ENCODE data around the gene METTL16. TPM values are rescaled to one million over a fixed set of nuclear protein-coding genes. Genes with fewer than 3 reads are reported as not detected.

The METTL16 gene
- total RNA-seq, 6 experiments from 2014 or later = 21.7 to 25.7 (median 24.1) TPM

DNA sequence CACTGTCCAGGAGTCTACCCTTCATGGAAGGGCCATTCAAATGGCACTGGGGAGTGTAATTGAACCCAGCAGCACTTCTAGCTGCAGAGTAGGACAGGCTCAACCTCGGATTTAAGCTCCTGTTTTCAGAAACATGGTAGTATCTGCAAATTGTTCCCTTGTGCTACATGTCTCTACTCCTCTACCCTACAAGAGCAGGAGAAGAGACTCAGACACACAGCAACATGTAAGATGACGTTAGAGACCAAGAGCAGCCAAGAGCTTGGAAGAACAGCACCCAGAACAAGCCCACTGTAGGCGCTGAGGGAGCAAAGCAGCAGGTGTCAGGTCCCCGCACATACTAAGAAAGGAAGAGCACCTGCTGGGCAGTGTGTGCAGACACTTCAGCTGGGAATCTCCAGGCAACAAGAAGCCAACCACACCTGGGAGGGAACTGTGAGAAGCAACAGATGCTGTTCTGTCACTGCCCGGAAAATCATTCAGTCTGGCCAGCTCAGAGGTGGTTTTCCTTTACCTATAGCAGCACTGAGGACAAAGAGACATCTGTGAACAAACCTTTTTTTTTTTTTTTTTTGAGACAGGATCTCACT, 75.3 kb downstream of the METTL16 start:
- no peaks in the 10 kb centered on the region for H3K9me3 Mint-ChIP-seq
- no peak overlapping the region for H3K27ac Mint-ChIP-seq
- H3K4me3 Mint-ChIP-seq = no peak overlapping the region
- TF ChIP-seq, protein P1, sequence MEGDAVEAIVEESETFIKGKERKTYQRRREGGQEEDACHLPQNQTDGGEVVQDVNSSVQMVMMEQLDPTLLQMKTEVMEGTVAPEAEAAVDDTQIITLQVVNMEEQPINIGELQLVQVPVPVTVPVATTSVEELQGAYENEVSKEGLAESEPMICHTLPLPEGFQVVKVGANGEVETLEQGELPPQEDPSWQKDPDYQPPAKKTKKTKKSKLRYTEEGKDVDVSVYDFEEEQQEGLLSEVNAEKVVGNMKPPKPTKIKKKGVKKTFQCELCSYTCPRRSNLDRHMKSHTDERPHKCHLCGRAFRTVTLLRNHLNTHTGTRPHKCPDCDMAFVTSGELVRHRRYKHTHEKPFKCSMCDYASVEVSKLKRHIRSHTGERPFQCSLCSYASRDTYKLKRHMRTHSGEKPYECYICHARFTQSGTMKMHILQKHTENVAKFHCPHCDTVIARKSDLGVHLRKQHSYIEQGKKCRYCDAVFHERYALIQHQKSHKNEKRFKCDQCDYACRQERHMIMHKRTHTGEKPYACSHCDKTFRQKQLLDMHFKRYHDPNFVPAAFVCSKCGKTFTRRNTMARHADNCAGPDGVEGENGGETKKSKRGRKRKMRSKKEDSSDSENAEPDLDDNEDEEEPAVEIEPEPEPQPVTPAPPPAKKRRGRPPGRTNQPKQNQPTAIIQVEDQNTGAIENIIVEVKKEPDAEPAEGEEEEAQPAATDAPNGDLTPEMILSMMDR (IDR thresholded peaks at IDR 0.05) = no peak
- H3K36me3 Mint-ChIP-seq (ENCODE audit: low read depth) = peaks cover 37% of the 10 kb centered on the region
- no peaks in the 10 kb centered on the region for H3K27me3 Mint-ChIP-seq (ENCODE audit: insufficient read depth)
- H3K4me1 Mint-ChIP-seq (ENCODE audit: low read depth) = peaks cover 25% of the 10 kb centered on the region
- no peak for DNase-seq

DNA sequence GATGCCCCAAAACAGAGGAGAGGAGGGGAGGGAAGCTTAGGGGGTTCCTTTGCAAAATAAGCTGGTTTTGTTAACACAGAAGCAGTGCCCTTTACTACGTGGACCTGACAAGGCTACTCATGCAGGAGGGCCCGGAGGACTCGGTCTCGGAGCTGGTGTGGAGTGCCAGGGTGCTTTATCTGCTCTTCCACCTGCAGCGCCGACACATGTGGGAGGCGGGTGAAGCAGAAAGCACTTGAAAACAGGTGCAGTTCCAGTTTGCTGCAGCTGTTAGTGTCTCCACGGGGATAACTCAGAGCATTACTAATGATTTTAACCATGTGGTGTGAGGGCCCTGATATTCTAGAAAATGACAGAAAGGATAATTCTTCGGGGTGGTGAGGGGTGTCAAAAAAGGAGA, 75.8 kb downstream of the METTL16 start:
- H3K4me1 Mint-ChIP-seq (ENCODE audit: low read depth) = peaks cover 25% of the 10 kb centered on the region
- no peaks in the 10 kb centered on the region for H3K9me3 Mint-ChIP-seq
- TF ChIP-seq, protein P1 (IDR thresholded peaks at IDR 0.05) = no peak
- H3K4me3 Mint-ChIP-seq = no peak overlapping the region
- no peak for DNase-seq
- H3K27me3 Mint-ChIP-seq (ENCODE audit: insufficient read depth) = no peaks in the 10 kb centered on the region
- H3K27ac Mint-ChIP-seq = no peak overlapping the region
- H3K36me3 Mint-ChIP-seq (ENCODE audit: low read depth) = peaks cover 31% of the 10 kb centered on the region

DNA sequence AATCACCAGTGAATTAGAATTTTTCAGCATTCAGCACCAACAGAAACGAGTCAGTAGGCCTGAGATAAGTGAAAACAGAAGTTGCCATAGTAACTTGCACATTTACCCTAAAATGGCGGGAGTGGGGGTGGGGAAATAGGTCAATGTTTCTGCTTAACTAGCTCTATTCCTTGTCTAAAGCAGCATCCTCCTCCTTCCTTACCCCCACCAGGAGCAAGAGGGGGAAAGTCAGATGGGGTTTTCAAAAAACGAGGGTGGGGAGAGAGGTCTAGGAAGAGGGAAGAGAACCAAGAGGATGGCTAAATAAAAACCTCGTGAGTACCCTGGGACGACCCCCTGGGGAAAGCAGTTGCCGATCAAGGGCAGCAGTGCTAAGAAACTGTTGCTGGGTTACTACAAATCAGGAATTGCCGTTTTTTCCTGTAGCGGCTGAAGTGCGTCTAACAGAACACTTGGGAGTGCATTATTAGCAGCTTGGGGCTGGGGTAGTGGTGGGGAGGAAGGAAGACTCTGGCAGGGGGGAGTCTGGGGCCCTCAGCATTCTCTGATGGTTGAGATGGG, 76.4 kb downstream of the METTL16 start:
- H3K9me3 Mint-ChIP-seq = no peaks in the 10 kb centered on the region
- H3K27me3 Mint-ChIP-seq (ENCODE audit: insufficient read depth) = no peaks in the 10 kb centered on the region
- H3K4me3 Mint-ChIP-seq = no peak overlapping the region
- H3K4me1 Mint-ChIP-seq (ENCODE audit: low read depth) = peaks cover 25% of the 10 kb centered on the region
- TF ChIP-seq, protein P1 (IDR thresholded peaks at IDR 0.05) = no peak
- H3K36me3 Mint-ChIP-seq (ENCODE audit: low read depth) = peaks cover 30% of the 10 kb centered on the region
- no peak for DNase-seq
- no peak overlapping the region; the same call in 1 of the 2 replicates for H3K27ac Mint-ChIP-seq

DNA sequence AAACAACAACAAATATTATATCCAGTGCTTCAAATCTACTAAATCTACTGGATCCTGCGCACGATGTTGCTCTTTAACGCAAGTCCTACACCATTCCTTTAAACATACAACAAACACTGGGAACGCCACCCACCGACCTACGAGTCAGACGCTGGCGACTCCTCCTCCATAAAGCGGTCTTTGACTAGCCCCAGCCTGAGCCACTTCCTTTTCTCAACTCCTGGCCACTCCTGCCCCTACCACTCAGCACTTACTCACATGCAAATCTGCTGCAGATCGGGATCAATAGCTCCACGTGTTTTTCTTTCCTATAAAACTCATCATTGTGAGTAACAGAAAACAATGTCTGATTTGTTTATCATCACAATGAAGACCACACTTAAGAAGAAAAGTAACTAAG, 78.0 kb downstream of the METTL16 start:
- TF ChIP-seq, protein P1 (IDR thresholded peaks at IDR 0.05) = no peak
- no peaks in the 10 kb centered on the region for H3K9me3 Mint-ChIP-seq
- DNase-seq = peak; percentile 11
- H3K4me3 Mint-ChIP-seq = no peak overlapping the region
- peaks cover 23% of the 10 kb centered on the region for H3K36me3 Mint-ChIP-seq (ENCODE audit: low read depth)
- no peaks in the 10 kb centered on the region for H3K27me3 Mint-ChIP-seq (ENCODE audit: insufficient read depth)
- peaks cover 20% of the 10 kb centered on the region for H3K4me1 Mint-ChIP-seq (ENCODE audit: low read depth)
- H3K27ac Mint-ChIP-seq = no peak overlapping the region

DNA sequence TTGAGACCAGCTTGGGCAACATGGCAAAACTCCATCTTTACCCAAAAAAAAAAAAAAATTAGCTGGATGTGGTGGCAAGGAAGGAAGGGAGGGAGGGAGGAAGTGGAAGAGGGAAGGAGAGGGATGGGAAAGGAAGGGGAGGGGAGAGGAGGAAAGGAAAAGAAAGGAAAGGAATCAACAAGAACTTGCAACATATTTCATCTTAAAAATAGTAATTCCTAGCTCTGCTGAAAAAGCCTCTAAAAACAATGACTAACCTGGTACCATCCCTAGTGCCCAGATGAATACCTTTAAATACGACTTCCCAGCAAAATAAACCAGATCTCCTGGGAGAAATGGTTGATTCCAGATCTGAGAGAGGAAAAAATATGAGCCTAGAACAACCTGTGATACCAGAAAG, 83.8 kb downstream of the METTL16 start:
- DNase-seq = no peak
- Mint-ChIP-seq H3K36me3 (ENCODE audit: low read depth) (peaks cover 5% of the 10 kb centered on the region; the same call in 1 of the 2 replicates), H3K27me3 (ENCODE audit: insufficient read depth) (no peaks in the 10 kb centered on the region; the same call in 1 of the 2 replicates), H3K27ac (no peak overlapping the region), H3K9me3 (no peaks in the 10 kb centered on the region), H3K4me3 (no peak overlapping the region), H3K4me1 (ENCODE audit: low read depth) (no peaks in the 10 kb centered on the region)
- TF ChIP-seq, protein P1 (IDR thresholded peaks at IDR 0.05) = no peak

All from HFFc6 (cell line).